GM12892 (cell line): ENCODE measurements around the gene ANKH.

ENCODE experiments used
- POLR2A ChIP-seq: IDR thresholded peaks from 2 replicates; pipeline ENCODE4 v1.6.1; 2011; ENCODE audit warnings: low read depth, low read length, control low read depth
- POLR2AphosphoS5 ChIP-seq: IDR thresholded peaks from 2 replicates; pipeline ENCODE4 v1.6.1; 2011; ENCODE audit warnings: low read depth, low read length, control low read depth
- TAF1 ChIP-seq: IDR thresholded peaks from 2 replicates; pipeline ENCODE4 v1.6.1; 2011; ENCODE audit warnings: low read depth, mild to moderate bottlenecking, control low read depth, low read length, borderline replicate concordance

DNA sequence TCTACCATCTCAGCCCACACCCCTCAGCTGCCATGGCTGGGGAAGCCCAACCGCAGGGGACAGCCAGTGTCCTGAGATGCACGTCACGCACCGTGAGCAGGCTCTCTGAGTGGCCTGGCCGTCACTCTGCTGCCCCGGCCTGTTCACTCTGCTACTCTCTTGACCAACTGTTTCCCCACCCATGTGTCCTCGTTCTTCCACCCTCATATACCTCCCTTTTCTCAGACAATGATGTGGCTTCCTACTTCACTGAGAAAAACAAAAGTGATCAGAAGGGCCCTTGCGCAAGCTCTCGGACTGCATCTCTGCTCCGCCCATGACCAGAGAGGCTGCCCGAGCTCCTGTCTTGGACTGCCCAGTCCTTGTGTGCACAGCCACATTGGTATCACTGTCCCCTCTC, 159.4 kb downstream of the ANKH start:
- TF ChIP-seq POLR2A (no peak), POLR2AphosphoS5 (no peak), TAF1 (no peak)
